HepG2 (cell line): ENCODE measurements around the gene GLRX2. TPM values are rescaled to one million over a fixed set of nuclear protein-coding genes. Genes with fewer than 3 reads are reported as not detected.

Source experiments
- ATAC-seq: fragments of 200-7000 bp; cut with Tn5 transposase; 3 replicates; pipeline ENCODE4 v1.9.1; 2020; ENCODE audit warnings: mild to moderate bottlenecking, moderate library complexity
- BruUV-seq: library from RNA; stranded (reverse); fragments of 400-500 nt; replicated peaks from 2 replicates; lab custom pipeline; 2021; lab: Mats Ljungman, UMichigan
- CTCF ChIA-PET: fragments of 300-600 bp; formaldehyde crosslinking; extraction: SDS; loops from one replicate; lab custom pipeline; 2021; ENCODE audit warnings: low total read pairs, inconsistent platforms, low intra/inter-chr PET ratio; lab: Yijun Ruan, JAX
- POLR2A ChIA-PET: fragments of 350-600 bp; sonication (Branson Sonifier 250); formaldehyde crosslinking; loops from one replicate; lab custom pipeline; 2020; ENCODE audit warnings: antibody characterized with exemption, inconsistent platforms; lab: Yijun Ruan, JAX
- DNase-seq: peaks from one replicate; pipeline ENCODE4 v3.0.0-alpha.2; 2015; ENCODE audit warnings: low spot score
- FAIRE-seq: peaks from 3 replicates; lab custom pipeline; 2011; peaks lifted over from hg19 to GRCh38; lab: Jason Lieb, UNC
- H2AFZ ChIP-seq: one replicate; pipeline ENCODE4 v1.6.1; 2011; ENCODE audit warnings: low read length, inconsistent platforms
- H3K27ac ChIP-seq: fragments of 300-600 bp; 3 replicates; pipeline ENCODE4 v1.8.0; 2011; ENCODE audit warnings: mixed run types, mild to moderate bottlenecking, mixed read lengths, low read length, inconsistent platforms; ENCODE audit not compliant: insufficient read depth; ENCODE audit errors: extremely low read length
- H3K27me3 ChIP-seq, 2 experiments: fragments of 200-600 bp in 1 of 2; 2 replicates in 1 of 2; 3 replicates in 1 of 2; pipeline versions ENCODE4 v1.6.0 to v1.8.0; 2011; ENCODE audit warnings: low read length in 2 of 2, mild to moderate bottlenecking in 2 of 2, moderate library complexity in 2 of 2, inconsistent platforms in 1 of 2; ENCODE audit not compliant: insufficient read depth in 2 of 2, control insufficient read depth in 1 of 2
- H3K36me3 ChIP-seq, 2 experiments: fragments of 200-600 bp in 1 of 2; replicated peaks in 1 of 2; 2 replicates in 1 of 2; 3 replicates in 1 of 2; pipeline versions ENCODE4 v1.5.1 to v1.8.0; 2011; ENCODE audit warnings: low read length in 2 of 2, inconsistent platforms in 1 of 2; ENCODE audit not compliant: insufficient read depth in 2 of 2, control insufficient read depth in 1 of 2
- H3K4me1 ChIP-seq: 2 replicates; pipeline ENCODE4 v1.5.1; 2012; ENCODE audit warnings: low read length, inconsistent platforms; ENCODE audit not compliant: insufficient read depth
- H3K4me2 ChIP-seq: 2 replicates; pipeline ENCODE4 v1.6.0; 2011; ENCODE audit warnings: low read depth, low read length, inconsistent platforms
- H3K4me3 ChIP-seq, 3 experiments: fragments of 200-600 bp in 1 of 3; sonication (generic), shearing (Covaris generic) in 1 of 3; replicated peaks in 1 of 3; 2 replicates each; pipeline ENCODE4 v1.5.1; 2011 to 2016; ENCODE audit warnings: low read length in 3 of 3, inconsistent platforms in 2 of 3, low read depth in 2 of 3, mild to moderate bottlenecking in 2 of 3, control low read depth in 1 of 3, mixed read lengths in 1 of 3; ENCODE audit not compliant: insufficient read depth in 1 of 3
- H3K79me2 ChIP-seq: one replicate; pipeline ENCODE4 v1.6.1; 2011; ENCODE audit warnings: low read length, inconsistent platforms; ENCODE audit not compliant: insufficient read depth
- H3K9ac ChIP-seq: 2 replicates; pipeline ENCODE4 v1.6.0; 2011; ENCODE audit warnings: mild to moderate bottlenecking, low read depth, low read length, inconsistent platforms; ENCODE audit not compliant: insufficient read depth
- H3K9me3 ChIP-seq: 2 replicates; pipeline ENCODE4 v1.5.1; 2012; ENCODE audit warnings: mild to moderate bottlenecking, low read length
- H4K20me1 ChIP-seq: 2 replicates; pipeline ENCODE4 v1.6.0; 2011; ENCODE audit warnings: inconsistent platforms, mild to moderate bottlenecking, low read length, moderate library complexity; ENCODE audit not compliant: insufficient read depth
- CHD2 ChIP-seq: IDR thresholded peaks from 2 replicates; pipeline ENCODE4 v1.6.1; 2011; ENCODE audit warnings: low read depth, low read length, improper control_type of control experiment
- HNRNPL ChIP-seq: fragments of 200-400 bp; formaldehyde crosslinking; IDR thresholded peaks from 2 replicates; pipeline ENCODE4 v1.6.1; 2017; ENCODE audit warnings: mild to moderate bottlenecking, low read depth, low read length
- SOX5 ChIP-seq: IDR thresholded peaks from 2 replicates; pipeline ENCODE4 v1.6.1; 2016; ENCODE audit warnings: borderline replicate concordance
- STAG1 ChIP-seq: sonication (generic); formaldehyde crosslinking; IDR thresholded peaks from 2 replicates; pipeline ENCODE4 v1.4.0; 2020; ENCODE audit warnings: missing genetic modification reagents
- ZNF335 ChIP-seq: sonication (generic); formaldehyde crosslinking; IDR thresholded peaks from 2 replicates; pipeline ENCODE4 v1.4.0; 2020; ENCODE audit warnings: missing genetic modification reagents
- ZNF337 ChIP-seq: sonication (generic); formaldehyde crosslinking; IDR thresholded peaks from 2 replicates; pipeline ENCODE4 v1.5.1; 2020; ENCODE audit warnings: missing genetic modification reagents, low read depth, mild to moderate bottlenecking, borderline replicate concordance
- ZNF878 ChIP-seq: sonication (generic); formaldehyde crosslinking; IDR thresholded peaks from 2 replicates; pipeline ENCODE4 v1.8.1; 2023; ENCODE audit warnings: mild to moderate bottlenecking, missing genetic modification reagents, moderate library complexity
- WGBS: methylation state at CpG from one replicate; pipeline ENCODE4 v1.1.6; 2017; ENCODE audit warnings: low lambda C conversion rate; 5-methylcytosine and 5-hydroxymethylcytosine counted together
- in situ Hi-C: cut with HindIII; loops from 2 replicates; pipeline ENCODE4 v1.10.0; 2017; ENCODE audit warnings: low pct_unique_long_range_greater_than_20kb; ENCODE audit not compliant: extremely low pct_ligation_motif_present
- intact Hi-C: fragments of 100-400 bp; cut with micrococcal nuclease; formaldehyde crosslinking; loops from one replicate; pipeline ENCODE4 v1.10.0; 2022; ENCODE audit not compliant: unreplicated experiment
- polyA plus RNA-seq, 8 experiments: library from polyadenylated mRNA; depleted of rRNA in 3 of 8; stranded (reverse) in 7 of 8; unstranded in 1 of 8; fragments of >200 nt; fragmentation: Illumina TruSeq in 4 of 8; extraction: Trizol in 4 of 8; gene quantifications; 2 replicates each; pipeline versions ENCODE4 v1.2.1 to v1.2.3, GENCODE V29; 2011 to 2016; ENCODE audit warnings: low read depth in 4 of 8, missing spikeins in 1 of 8, mixed read lengths in 1 of 8; ENCODE audit not compliant: insufficient read depth in 1 of 8
- total RNA-seq, 5 experiments: library from RNA; depleted of rRNA; stranded (reverse); fragments of >200 nt; fragmentation: Illumina TruSeq; extraction: Trizol; gene quantifications; 2 replicates each; pipeline ENCODE4 v1.2.3, GENCODE V29; 2016; ENCODE audit warnings: low read depth in 1 of 5
- TF ChIP-seq, protein P1 (sequence below): sonication (generic); formaldehyde crosslinking; IDR thresholded peaks from 2 replicates; pipeline ENCODE4 v1.5.0; 2020; ENCODE audit warnings: mild to moderate bottlenecking, missing genetic modification reagents, moderate library complexity
- TF ChIP-seq, protein P2 (sequence below): sonication (generic); formaldehyde crosslinking; IDR thresholded peaks from 2 replicates; pipeline ENCODE4 v1.4.0; 2020; ENCODE audit warnings: missing genetic modification reagents, mild to moderate bottlenecking, borderline replicate concordance
- TF ChIP-seq, protein P3 (sequence below), 2 experiments: fragments of 450-650 bp in 1 of 2; sonication (generic) in 1 of 2; formaldehyde crosslinking in 1 of 2; IDR thresholded peaks; 2 replicates each; pipeline versions ENCODE4 v1.6.1 to v1.8.0; 2016 to 2022; ENCODE audit warnings: antibody characterized with exemption in 1 of 2, mild to moderate bottlenecking in 1 of 2, missing genetic modification reagents in 1 of 2

The GLRX2 gene
- total and polyA plus RNA-seq, 2 of the 13 experiments (the other 11 are each of a cell fraction or from before 2014, with no cell fraction given): 11.9 to 39.0 TPM

DNA sequence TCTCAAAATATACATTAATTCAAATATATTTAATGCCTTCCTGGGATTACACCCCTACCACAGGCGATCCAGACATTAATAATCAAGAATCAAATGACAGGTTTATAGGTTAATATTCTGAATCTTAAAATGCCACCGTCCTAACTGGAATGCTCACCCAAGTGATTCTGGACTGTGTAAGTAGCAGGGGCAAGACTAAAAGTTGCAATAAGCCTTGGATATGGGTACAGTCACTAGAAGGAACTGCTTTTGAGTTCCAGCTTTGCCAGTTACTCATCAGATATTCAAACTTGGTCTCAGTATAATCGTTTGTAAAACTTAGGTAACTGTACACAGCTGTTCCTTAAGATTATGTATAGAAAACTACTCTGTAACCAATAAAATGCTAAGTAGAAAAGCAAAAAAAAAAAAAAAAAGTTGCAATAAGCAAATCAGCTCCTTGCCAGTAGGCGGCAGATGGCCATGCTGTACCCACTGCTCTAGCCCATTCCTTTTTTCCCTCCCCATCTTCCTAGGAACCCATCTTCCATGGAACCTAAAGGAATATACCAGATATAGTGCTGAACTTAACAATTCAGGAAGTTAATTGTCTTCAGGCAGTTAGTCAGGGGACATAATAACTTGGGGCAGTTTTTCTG, 35.3 kb downstream of the GLRX2 start:
- Histone ChIP-seq H3K4me1 (no peaks in the 10 kb centered on the region), H4K20me1 (no peaks in the 10 kb centered on the region), H3K27me3 (no peaks in the 10 kb centered on the region), H3K4me3 (no peak overlapping the region), H2AFZ (no peak overlapping the region), H3K9me3 (no peaks in the 10 kb centered on the region), H3K36me3 (peaks cover 0 to 20% of the 10 kb centered on the region in 2 experiments; a peak in 2 of 5 replicates), H3K9ac (no peak overlapping the region), H3K4me2 (no peak overlapping the region), H3K27ac (no peak overlapping the region), H3K79me2 (peaks cover 35% of the 10 kb centered on the region)
- BruUV-seq: no TSS peak
- DNase-seq: no peak
- peak; percentile 80 for ATAC-seq
- ChIA-PET CTCF (interaction anchor here (0.6 kb wide), 1 partner anchor 52 kb away, joined by 3 read pairs; the partner anchor contains the start of gene CDC73), POLR2A (interaction anchor here (1.0 kb wide), 1 partner anchor 11 kb away, joined by 3 read pairs; the partner anchor contains the start of gene UCHL5)
- TF ChIP-seq, protein P1, sequence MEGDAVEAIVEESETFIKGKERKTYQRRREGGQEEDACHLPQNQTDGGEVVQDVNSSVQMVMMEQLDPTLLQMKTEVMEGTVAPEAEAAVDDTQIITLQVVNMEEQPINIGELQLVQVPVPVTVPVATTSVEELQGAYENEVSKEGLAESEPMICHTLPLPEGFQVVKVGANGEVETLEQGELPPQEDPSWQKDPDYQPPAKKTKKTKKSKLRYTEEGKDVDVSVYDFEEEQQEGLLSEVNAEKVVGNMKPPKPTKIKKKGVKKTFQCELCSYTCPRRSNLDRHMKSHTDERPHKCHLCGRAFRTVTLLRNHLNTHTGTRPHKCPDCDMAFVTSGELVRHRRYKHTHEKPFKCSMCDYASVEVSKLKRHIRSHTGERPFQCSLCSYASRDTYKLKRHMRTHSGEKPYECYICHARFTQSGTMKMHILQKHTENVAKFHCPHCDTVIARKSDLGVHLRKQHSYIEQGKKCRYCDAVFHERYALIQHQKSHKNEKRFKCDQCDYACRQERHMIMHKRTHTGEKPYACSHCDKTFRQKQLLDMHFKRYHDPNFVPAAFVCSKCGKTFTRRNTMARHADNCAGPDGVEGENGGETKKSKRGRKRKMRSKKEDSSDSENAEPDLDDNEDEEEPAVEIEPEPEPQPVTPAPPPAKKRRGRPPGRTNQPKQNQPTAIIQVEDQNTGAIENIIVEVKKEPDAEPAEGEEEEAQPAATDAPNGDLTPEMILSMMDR (CRISPR knock-in tag): 0 out of 2 replicates have a peak, but pooled peaks have one; percentile 18
- TF ChIP-seq, protein P2, sequence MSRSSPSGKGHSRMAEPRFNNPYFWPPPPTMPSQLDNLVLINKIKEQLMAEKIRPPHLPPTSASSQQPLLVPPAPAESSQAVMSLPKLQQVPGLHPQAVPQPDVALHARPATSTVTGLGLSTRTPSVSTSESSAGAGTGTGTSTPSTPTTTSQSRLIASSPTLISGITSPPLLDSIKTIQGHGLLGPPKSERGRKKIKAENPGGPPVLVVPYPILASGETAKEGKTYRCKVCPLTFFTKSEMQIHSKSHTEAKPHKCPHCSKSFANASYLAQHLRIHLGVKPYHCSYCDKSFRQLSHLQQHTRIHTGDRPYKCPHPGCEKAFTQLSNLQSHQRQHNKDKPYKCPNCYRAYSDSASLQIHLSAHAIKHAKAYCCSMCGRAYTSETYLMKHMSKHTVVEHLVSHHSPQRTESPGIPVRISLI: peak; percentile 80
- TF ChIP-seq ZNF878 (CRISPR knock-in tag) (no peak), ZNF337 (CRISPR knock-in tag) (no peak), ZNF335 (CRISPR knock-in tag) (peak; percentile 78; the same call in 1 of the 2 replicates), STAG1 (peak; percentile 14; the same call in 1 of the 2 replicates), CHD2 (no peak), HNRNPL (no peak), SOX5 (no peak)
- TF ChIP-seq, protein P3, sequence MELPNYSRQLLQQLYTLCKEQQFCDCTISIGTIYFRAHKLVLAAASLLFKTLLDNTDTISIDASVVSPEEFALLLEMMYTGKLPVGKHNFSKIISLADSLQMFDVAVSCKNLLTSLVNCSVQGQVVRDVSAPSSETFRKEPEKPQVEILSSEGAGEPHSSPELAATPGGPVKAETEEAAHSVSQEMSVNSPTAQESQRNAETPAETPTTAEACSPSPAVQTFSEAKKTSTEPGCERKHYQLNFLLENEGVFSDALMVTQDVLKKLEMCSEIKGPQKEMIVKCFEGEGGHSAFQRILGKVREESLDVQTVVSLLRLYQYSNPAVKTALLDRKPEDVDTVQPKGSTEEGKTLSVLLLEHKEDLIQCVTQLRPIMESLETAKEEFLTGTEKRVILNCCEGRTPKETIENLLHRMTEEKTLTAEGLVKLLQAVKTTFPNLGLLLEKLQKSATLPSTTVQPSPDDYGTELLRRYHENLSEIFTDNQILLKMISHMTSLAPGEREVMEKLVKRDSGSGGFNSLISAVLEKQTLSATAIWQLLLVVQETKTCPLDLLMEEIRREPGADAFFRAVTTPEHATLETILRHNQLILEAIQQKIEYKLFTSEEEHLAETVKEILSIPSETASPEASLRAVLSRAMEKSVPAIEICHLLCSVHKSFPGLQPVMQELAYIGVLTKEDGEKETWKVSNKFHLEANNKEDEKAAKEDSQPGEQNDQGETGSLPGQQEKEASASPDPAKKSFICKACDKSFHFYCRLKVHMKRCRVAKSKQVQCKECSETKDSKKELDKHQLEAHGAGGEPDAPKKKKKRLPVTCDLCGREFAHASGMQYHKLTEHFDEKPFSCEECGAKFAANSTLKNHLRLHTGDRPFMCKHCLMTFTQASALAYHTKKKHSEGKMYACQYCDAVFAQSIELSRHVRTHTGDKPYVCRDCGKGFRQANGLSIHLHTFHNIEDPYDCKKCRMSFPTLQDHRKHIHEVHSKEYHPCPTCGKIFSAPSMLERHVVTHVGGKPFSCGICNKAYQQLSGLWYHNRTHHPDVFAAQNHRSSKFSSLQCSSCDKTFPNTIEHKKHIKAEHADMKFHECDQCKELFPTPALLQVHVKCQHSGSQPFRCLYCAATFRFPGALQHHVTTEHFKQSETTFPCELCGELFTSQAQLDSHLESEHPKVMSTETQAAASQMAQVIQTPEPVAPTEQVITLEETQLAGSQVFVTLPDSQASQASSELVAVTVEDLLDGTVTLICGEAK (IDR thresholded peaks at IDR 0.05): peak; percentile 30; the same call in 1 of the 2 replicates
- TF ChIP-seq, protein P3 (CRISPR knock-in tag; IDR thresholded peaks at IDR 0.05): no peak
- intact Hi-C loops (loop anchor here (2.0 kb wide), 1 partner anchor 15 kb away; no protein-coding TSS in a partner anchor), in situ Hi-C loops (no loop called here)
- WGBS: 76% methylated on average over 4 of the region's 4 CpGs
- FAIRE-seq: no peak
